GM21390 (cell line): ENCODE results near the gene AP5M1.
"Not testable (repeated sequence)": the region's sequence is repeated elsewhere in the genome, so short reads cannot be mapped to it uniquely, and the experiment has no call there.

Experiments used
- ATAC-seq: cut with Tn5 transposase; IDR thresholded peaks from one replicate; pipeline ENCODE4 v1.9.1; 2021; ENCODE audit not compliant: unreplicated experiment

The AP5M1 gene

DNA sequence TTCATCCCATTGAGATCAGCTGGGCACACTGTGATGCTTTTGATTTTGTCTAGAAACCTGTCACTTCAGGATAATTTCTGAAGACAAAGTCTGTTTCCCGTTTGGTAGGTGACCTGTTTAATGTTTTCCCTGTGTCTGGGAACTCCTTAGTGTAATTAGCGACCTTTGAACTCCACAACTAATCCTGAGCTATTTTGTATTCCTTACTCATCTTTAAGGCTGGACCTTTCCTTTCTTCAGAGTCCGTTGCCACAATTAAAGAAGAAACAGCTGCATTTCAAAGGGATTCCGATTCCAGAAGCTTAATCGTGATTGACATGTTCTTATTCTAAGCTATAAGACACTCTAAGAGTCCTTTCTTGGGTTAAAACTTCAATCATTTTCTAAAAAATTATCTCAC, 22.0 kb downstream of the AP5M1 start:
- no peak for ATAC-seq

DNA sequence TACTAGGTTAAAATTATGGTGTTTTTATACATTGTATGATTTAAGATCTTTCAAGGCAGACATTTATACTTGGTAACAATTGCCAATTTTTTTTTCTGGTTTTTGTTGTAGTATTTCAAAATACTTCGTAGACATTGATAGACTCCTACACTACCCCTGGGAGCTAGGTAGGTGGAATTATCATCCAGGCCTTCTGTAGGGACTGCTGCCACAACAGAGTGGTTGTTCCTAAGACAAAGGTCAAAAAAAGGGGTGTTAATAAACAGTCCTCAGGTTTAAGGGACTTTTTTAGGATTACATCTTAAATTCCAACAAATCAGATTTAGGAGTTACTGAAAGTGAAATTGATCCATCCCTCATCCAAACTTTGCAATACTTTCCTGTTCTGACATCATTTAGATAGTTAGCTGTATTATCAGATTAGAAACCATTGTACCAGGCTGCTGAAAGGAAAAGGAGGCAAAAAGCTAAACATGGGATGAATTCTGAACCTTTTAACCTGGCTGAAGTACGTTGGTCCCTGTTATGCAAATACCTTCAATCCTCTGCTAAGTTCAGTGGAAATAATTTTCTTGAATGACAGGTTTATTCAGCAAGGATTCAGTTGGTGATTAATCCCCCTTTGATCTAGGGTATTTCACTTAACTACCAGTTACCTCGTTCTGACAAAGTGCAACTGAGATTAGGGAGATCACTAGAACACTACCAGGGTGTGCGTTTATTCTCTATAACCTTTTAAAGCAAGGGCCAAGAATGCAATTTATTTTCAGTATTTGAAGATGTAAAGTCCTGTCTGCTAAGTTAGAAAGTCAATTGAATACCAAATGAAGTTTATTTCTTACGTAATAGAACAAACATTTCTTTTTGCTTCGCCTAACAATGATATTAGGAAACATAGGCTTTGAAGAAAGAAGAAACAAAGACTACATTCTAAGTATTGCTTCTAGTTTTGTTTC, 23.2 kb downstream of the AP5M1 start:
- no peak for ATAC-seq

DNA sequence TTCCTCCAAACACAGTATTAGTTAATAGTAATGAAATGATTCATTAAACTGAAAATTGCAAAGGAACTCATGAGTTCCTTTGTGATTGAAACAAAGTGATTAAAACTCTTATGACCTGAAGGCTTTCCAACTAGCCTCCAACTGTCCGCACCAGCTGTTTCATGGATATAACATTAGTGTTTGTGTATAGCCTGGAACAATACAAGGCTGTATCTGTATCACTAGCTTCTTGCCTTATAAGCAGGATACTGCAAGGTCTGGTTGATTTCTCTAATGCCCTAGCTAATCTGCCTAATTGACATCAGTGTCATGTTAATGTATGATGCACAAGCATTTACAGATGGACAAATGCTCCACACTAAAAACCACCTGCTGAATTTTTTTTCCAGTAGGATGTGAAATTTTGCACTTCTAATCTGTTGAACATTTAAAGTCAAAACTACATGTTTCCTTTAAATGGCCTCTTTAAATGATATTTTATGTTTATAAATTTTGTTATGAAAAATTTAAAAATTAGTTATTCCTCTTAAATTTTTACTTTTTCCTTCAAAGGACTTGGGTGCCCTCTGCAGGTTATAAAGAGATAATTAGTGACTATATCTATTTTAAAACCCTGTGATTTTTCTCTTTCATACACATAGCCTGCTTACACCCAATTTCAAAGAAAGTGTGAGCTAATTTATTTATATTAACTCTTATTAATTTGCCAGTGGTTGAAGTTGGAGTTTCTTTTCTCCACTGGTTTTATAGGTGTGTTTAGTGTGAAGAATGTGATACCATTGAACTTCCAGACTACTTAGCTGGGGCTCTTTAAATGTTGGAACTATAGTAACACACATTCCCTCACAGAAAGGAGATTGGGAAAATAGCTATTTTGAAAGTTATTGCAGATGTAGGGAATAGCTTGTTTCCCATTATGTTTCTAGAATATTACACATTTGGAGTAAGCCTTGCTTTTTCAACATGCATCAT, 25.4 kb downstream of the AP5M1 start:
- no peak for ATAC-seq

DNA sequence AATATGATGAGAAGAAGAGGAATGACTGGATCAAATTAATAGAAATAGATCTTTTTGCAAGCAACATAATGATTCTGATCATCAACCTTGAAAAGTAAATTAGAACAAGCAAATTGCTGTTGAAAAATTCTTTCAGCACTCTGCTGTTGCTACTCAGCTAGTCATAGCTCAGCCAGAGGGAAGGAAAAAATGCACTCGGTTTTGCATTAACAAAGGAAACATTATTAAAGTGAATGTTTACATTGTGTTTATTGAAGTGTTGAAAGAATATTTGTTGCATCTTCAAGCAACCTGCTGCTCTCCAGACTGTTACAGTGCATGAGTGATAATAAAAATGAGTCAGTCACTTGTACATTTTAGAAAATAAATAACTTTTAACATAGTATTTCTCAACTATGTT, 26.5 kb downstream of the AP5M1 start:
- ATAC-seq, result no peak

DNA sequence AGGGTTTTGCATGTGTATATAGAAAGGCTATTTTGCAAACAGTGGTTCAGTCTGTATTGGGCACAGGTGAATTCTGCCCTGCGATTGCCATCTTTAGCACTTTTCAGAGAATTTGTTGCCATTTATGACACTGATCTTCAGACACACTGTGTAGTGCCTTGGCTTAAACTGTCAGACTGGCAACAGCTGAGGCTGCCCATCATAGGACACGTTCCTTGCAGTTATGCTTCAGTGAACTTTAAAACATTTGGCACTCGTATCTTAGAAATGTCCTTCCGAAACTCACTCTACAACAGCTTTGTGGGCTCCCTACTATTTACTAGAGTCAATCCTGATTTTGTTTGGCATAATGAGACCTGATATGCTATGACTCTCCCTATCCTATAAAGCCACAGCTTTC, 29.1 kb downstream of the AP5M1 start:
- no peak for ATAC-seq

DNA sequence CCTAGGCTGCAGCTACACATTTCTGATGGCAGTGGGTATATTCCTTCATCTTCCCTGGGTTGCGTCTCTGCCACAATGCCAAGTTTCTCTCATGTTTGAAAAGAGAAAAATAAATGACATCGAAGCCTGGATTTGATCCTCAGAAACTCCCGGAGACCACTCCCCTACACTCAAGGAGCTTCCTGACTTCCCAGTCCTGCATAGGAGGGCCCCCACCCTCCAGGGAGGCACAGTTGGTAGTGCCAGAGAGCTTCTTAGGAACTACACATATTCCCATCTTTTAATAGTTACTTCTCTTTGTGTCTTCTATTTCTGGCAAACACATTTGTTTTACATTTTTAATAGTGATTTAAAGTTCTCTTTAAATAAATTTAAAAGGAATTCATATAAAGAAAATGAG, 30.7 kb downstream of the AP5M1 start:
- ATAC-seq, result no peak

GRCh38 chr14:57302883-57303282, 34.1 kb downstream of the AP5M1 start:
- no peak for ATAC-seq

- no peak for ATAC-seq
Measured at GRCh38 chr14:57314396-57315089, 45.8 kb downstream of the AP5M1 start.

DNA sequence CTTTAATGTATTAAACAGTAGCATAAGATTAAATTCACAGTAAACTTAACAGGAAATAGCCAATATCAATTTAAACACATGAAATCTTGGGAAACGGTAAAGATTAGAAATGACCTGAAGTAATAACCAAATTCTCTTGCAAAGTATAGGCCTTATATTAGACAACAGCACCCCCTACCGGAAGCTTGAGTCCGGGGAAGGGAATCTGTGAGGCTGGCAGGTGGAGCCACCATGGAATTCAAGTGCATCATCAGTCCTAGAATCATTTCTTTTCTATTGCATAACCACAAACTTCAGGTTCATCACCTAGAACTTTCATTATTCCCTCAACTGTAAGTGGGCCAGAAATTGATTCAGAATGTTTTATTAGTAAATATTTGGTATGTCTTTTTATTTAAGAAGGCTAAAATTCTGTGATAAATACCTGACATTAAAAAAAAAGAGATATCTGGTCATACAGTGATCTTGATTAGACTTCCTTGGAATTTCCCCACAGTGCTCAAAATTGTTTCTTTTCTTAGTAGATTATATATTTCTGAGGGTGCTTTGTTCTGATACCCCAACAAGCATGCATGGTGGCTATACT, 48.6 kb downstream of the AP5M1 start:
- ATAC-seq, result peak; percentile 65

DNA sequence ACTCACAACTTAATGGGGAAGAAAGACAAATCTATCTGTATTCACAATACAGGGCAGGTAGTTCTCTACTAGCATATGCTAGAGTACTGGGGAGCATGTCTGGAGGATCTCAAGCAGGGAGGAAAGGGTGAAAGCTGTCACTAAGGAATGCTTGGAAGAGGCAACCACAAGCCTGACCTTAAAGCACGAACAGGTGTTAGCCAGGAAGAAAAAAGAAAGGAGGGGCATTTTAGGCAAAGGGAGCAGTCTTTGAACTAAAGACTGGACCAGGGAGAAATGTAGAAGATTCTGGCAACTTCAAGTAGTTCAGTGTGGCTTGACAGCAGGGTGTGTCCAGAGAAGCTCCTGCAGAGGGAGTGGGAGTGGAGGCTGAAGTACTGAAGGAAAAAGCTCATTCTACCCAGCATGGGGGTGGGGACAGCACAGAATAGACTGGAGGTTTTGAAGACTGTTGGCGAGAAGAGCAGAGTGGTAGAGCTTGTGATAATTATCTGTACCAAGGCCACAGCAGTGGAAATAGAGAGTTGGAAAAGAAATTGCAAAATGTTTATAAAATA, 50.9 kb downstream of the AP5M1 start:
- ATAC-seq, result no peak

DNA sequence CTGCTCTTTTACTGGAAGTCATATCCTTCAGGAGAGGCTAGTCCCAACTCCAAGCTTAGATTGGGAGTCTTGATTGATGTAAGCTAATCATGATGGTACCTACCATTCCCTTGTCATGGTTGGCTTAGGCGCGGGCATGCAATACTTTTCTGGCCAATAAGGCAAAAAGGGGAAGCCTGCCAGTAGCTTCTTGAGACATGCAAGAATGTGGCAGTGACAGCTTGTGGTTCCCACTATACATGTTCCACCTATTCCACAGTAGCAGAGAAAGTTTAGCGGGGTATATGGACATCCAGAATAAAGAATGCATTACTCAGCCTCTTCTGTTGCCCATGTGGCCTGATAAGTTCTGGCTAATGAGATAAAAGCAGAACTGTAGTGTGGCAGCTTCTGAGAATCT, 55.0 kb downstream of the AP5M1 start:
- no peak for ATAC-seq

- peak; percentile 93 for ATAC-seq
Measured at GRCh38 chr14:57326253-57326652, 57.5 kb downstream of the AP5M1 start.

- no peak for ATAC-seq
Measured at GRCh38 chr14:57329833-57330232, 61.1 kb downstream of the AP5M1 start.

GRCh38 chr14:57332475-57332874, 63.7 kb downstream of the AP5M1 start:
- not testable (repeated sequence) for ATAC-seq

GRCh38 chr14:57333726-57334125, 65.0 kb downstream of the AP5M1 start:
- not testable (repeated sequence) for ATAC-seq

DNA sequence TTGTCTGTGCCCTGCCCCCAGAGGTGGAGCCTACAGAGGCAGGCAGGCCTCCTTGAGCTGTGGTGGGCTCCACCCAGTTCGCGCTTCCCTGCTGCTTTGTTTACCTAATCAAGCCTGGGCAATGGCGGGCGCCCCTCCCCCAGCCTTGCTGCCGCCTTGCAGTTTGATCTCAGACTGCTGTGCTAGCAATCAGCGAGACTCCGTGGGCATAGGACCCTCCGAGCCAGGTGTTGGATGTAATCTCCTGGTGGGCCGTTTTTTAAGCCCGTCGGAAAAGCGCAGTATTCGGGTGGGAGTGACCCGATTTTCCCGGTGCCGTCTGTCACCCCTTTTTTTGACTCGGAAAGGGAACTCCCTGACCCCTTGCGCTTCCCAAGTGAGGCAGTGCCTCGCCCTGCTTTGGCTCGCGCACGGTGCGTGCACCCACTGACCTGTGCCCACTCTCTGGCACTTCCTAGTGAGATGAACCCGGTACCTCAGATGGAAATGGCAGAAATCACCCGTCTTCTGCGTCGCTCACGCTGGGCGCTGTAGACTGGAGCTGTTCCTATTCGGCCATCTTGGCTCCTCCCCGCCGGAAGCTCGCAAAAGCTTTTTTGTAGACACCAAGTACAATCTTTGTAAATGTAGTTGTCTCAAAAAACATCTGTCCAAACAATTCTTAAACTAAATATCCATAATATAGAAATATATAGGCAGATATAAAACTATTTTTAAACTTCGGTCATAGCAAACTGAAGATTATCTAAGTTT, 75.0 kb downstream of the AP5M1 start:
- ATAC-seq, result not testable (repeated sequence)

GRCh38 chr14:57345106-57345505, 76.3 kb downstream of the AP5M1 start:
- no peak for ATAC-seq

DNA sequence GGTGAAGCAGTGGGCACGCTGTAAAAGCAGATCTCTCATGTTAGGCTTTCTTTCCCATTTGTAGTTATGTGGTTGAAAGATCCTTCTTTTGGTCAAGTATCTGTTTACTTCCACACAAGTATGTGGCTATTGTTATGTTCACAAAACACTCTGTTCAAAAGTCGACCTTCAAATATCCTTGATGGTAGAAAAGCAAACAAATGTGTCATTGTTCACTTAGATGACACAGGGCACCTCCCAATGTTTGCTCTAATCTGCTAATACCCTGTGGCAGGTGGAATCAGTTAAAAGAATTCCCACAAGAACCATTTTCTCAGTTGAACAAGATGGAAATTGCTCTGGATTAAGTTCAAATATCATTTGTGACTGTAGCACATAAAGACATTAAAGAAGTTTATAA, 78.0 kb downstream of the AP5M1 start:
- ATAC-seq, result no peak
